Mucosa of descending colon (tissue), 3 donors: ENCODE results near the gene TMEM176A. TPM values are rescaled to one million over a fixed set of nuclear protein-coding genes. Genes with fewer than 3 reads are reported as not detected.

ENCODE experiments used
- ATAC-seq: fragments of 200-7000 bp; cut with Tn5 transposase; one replicate; pipeline ENCODE4 v1.9.1; 2020; ENCODE audit warnings: mild to moderate bottlenecking, moderate library complexity
- DNase-seq, 3 donors: peaks; one replicate each; pipeline ENCODE4 v3.0.0-alpha.2; 2020
- H3K36me3 ChIP-seq: fragments of 200-600 bp; one replicate; pipeline ENCODE4 v1.8.0; 2021; ENCODE audit warnings: low read depth, mild to moderate bottlenecking
- H3K4me1 ChIP-seq: fragments of 200-600 bp; one replicate; pipeline ENCODE4 v1.8.0; 2021; ENCODE audit warnings: low read depth, mild to moderate bottlenecking
- H3K4me3 ChIP-seq: fragments of 200-600 bp; one replicate; pipeline ENCODE4 v1.8.0; 2021; ENCODE audit warnings: mild to moderate bottlenecking
- H3K9me3 ChIP-seq: fragments of 200-600 bp; one replicate; pipeline ENCODE4 v1.8.0; 2021; ENCODE audit warnings: mild to moderate bottlenecking
- intact Hi-C, 2 donors: fragments of 100-400 bp; cut with DNase I in 1 of 2; cut with micrococcal nuclease in 1 of 2; formaldehyde crosslinking; loops; one replicate each; pipeline versions ENCODE4 v1.11.0 to v1.11.1; 2022; cut with DNase I, micrococcal nuclease
- total RNA-seq, 3 donors: library from RNA; stranded (reverse); fragmentation: NEBNext Ultra II Directional in 2 of 3; extraction: Animal tissue kit (Norgen Biotek cat#: 25700) in 2 of 3; gene quantifications; one replicate each; pipeline versions ENCODE4 v1.2.1 to v1.2.4, GENCODE V29; 2021 to 2023
- TF ChIP-seq, protein P1 (sequence below): fragments of 200-600 bp; IDR thresholded peaks from one replicate; pipeline ENCODE4 v1.8.0; 2022; ENCODE audit warnings: antibody characterized with exemption, mild to moderate bottlenecking
- donor health status: DM: no; HTN: no; CAD: no; lungs with moderate emphysema.
- donor health status: DM: no; HTN: no; CAD: no.
- donor health status: DM: no; HTN: yes; CAD: no.

The TMEM176A gene
- total RNA-seq, 3 donors from 2014 or later = 178 to 282 (median 245) TPM

DNA sequence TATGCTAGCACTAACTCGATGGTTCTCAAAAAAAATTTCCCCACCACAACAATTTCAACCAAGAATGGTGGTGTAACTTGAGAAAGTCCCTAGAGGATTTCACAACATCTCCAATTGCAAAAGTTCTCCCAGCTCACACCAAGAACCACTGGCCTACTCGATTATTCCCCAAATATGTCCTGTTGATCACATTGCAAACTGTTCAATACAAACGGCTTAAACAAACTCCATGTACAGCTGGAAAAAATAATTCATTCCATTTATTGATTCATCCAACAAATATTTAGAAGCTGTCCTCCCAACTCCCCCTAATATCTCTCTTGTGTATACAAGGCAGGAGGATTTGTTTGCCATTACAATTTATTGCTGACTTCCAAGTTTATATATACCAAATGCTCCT is 19.5 kb upstream of the TMEM176A start:
- TF ChIP-seq, protein P1, sequence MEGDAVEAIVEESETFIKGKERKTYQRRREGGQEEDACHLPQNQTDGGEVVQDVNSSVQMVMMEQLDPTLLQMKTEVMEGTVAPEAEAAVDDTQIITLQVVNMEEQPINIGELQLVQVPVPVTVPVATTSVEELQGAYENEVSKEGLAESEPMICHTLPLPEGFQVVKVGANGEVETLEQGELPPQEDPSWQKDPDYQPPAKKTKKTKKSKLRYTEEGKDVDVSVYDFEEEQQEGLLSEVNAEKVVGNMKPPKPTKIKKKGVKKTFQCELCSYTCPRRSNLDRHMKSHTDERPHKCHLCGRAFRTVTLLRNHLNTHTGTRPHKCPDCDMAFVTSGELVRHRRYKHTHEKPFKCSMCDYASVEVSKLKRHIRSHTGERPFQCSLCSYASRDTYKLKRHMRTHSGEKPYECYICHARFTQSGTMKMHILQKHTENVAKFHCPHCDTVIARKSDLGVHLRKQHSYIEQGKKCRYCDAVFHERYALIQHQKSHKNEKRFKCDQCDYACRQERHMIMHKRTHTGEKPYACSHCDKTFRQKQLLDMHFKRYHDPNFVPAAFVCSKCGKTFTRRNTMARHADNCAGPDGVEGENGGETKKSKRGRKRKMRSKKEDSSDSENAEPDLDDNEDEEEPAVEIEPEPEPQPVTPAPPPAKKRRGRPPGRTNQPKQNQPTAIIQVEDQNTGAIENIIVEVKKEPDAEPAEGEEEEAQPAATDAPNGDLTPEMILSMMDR = no peak
- Histone ChIP-seq H3K4me1 (peaks cover 28% of the 10 kb centered on the region), H3K9me3 (no peaks in the 10 kb centered on the region), H3K36me3 (no peaks in the 10 kb centered on the region), H3K4me3 (no peak overlapping the region)
- intact Hi-C loops = no loop called here
- ATAC-seq (no peak), DNase-seq (no peak)

DNA sequence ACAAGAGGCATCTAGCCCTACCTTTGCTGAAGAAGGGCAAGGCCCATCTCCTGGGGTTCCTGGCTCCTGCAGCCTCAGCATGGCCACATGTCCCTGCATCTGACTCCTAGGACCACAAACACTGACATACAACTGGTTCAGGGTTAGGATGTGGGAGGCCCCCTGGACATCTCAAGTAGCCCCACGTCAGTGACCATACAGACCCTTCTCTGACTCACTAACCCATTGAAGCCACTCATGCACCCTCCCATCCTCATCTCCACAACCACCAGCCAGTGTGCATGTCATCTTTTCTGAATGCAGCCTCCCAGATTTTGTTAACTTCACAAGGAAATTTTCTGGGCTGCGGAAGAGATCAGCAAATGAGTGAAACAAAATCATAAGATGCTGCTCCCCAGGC is 18.6 kb upstream of the TMEM176A start:
- H3K36me3 ChIP-seq = no peaks in the 10 kb centered on the region
- intact Hi-C loops = no loop called here
- no peak for ATAC-seq
- H3K4me1 ChIP-seq = peaks cover 31% of the 10 kb centered on the region
- no peaks in the 10 kb centered on the region for H3K9me3 ChIP-seq
- TF ChIP-seq, protein P1 = no peak
- no peak for DNase-seq
- H3K4me3 ChIP-seq = no peak overlapping the region

DNA sequence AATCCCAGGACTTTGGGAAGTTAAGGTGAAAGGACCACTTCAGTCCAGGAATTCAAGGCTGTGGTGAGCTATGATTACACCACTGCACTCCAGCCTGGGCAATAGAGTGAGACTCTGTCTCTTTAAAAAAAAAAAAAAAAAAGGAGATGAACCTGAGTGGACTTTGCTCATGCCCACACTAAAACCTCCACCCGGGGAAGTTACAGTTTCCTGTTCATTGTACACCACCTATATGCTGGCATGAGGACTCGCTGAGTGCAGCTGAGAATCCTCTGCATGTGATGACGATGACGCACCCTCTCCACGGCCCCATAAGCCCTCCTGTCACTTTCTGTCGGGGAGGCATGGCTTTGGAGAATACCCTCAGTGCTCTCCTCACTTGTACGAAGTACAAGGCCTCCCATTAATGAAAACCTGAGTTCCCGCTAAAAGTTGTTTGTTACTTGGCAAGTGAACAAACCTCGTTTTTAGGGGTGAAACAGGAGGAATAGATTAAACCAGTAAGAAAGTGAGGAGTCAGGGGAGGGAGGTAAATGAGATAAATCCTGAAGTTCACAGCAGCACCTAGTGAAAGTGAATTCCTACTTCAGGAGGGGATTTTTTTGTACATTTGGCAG is 16.3 kb upstream of the TMEM176A start:
- Histone ChIP-seq H3K36me3 (no peaks in the 10 kb centered on the region), H3K4me3 (no peak overlapping the region), H3K4me1 (peaks cover 43% of the 10 kb centered on the region), H3K9me3 (no peaks in the 10 kb centered on the region)
- TF ChIP-seq, protein P1 = no peak
- intact Hi-C loops = no loop called here
- ATAC-seq = peak; percentile 91
- DNase-seq = peak; percentile 72 to 86 (median 75)

DNA sequence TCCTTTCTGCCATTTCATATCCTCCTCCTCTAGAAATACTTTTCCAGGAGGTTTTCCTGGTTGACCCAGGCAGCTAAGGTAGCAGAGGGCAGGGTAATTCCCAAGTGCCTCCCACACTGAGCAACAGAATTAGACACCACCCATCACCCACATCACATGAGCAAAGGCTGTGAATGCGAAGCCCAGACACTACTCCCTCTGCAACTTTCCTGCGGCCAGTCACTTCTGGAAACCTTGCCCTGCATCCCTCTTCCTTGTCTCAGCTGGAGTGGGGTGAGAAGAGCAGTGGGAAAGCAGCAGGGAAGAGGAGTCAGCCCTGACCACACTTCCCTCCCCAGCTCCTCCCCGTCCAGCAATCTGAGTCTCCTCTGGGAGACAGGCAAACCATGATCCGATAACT is 15.6 kb upstream of the TMEM176A start:
- H3K4me1 ChIP-seq = peaks cover 43% of the 10 kb centered on the region
- H3K9me3 ChIP-seq = no peaks in the 10 kb centered on the region
- intact Hi-C loops = no loop called here
- H3K4me3 ChIP-seq = no peak overlapping the region
- TF ChIP-seq, protein P1 = no peak
- DNase-seq (peak in 2 of 3 donors; percentile 67 to 84), ATAC-seq (peak; percentile 81)
- H3K36me3 ChIP-seq = no peaks in the 10 kb centered on the region

DNA sequence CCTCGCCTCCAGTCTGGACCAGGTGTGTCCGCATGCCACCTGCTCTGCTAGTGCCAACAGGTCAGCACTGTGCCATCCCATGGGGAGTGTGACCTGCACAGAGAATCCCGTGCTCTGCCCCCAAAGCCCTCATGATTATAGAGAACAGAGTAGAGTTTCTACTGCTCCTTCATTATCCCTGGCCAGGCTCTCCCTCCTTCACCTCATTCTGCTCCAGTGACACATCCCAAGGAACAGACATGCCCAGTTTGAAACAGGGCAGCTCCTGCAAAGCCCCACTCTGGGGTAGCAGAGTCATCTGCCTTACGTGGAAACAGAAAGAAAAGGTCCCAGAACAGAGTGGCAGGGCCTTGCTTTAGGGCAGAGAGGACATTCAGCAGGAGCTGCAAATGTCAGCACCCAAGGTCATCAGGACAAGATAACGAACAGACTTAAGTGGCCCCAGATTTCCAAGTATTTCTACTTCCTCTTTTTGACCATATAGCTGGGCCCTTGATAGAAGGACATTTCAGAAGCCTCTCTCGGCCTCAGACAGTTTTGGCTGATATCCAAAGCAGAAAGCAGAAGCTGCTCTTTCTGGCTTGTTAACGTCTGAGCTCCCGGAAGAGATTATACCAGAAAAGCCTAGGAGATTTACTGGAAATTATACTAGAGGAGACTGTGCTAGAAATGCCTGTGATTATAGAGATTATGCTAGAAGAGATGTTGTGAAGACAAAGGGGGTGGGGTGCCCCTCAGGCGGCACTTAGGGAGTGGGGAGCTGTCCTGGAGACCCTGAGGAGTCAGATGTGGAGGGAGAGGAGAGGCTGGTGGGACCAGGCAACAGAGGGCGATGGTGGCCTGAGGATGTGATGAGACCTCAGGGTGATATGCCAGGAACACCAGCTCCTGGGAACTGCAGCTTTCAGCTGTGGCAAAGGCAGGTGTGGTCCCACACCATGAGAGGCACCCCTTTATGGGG is 13.0 kb upstream of the TMEM176A start:
- Histone ChIP-seq H3K4me1 (peaks cover 43% of the 10 kb centered on the region), H3K36me3 (peaks cover 6% of the 10 kb centered on the region), H3K4me3 (no peak overlapping the region), H3K9me3 (no peaks in the 10 kb centered on the region)
- intact Hi-C loops = no loop called here
- TF ChIP-seq, protein P1 = no peak
- DNase-seq = peak in 2 of 3 donors; percentile 58
- ATAC-seq = peak; percentile 10
